Ecto neural progenitor cell (in vitro differentiated cells): ENCODE measurements around the gene SLFN14.
"Not testable (repeated sequence)": the region's sequence is repeated elsewhere in the genome, so short reads cannot be mapped to it uniquely, and the experiment has no call there.

Source experiments
- DNase-seq: peaks from one replicate; pipeline ENCODE4 v3.0.0-alpha.2; 2018; ENCODE audit warnings: low spot score

SLFN14 gene

GRCh38 chr17:35521654-35522256 lies 38.9 kb downstream of the SLFN14 start:
- not testable (repeated sequence) for DNase-seq

- no peak for DNase-seq
Observed at GRCh38 chr17:35521150-35521549, 39.5 kb downstream of the SLFN14 start.

- DNase-seq = no peak
Observed at GRCh38 chr17:35519906-35520442, 40.6 kb downstream of the SLFN14 start.

GRCh38 chr17:35519439-35519838 lies 41.2 kb downstream of the SLFN14 start:
- DNase-seq = no peak

GRCh38 chr17:35518431-35518830 lies 42.2 kb downstream of the SLFN14 start:
- not testable (repeated sequence) for DNase-seq

- DNase-seq = no peak
Observed at GRCh38 chr17:35515027-35515426, 45.6 kb downstream of the SLFN14 start.

- DNase-seq = no peak
Observed at GRCh38 chr17:35514564-35514963, 46.1 kb downstream of the SLFN14 start.
